Measurements from ENCODE around the gene PRICKLE2. TPM values are rescaled to one million over a fixed set of nuclear protein-coding genes. Genes with fewer than 3 reads are reported as not detected.

The PRICKLE2 gene
- total RNA-seq: 32.0 and 32.1 TPM in 2 replicates

GRCh38 chr3:64224826-64225610 lies at the start of gene PRICKLE2:
TSS of gene PRICKLE2 (minus strand) at chr3:64225466. CDS start at chr3:64198927, 26,539 bp downstream.

Small RNA genes lying within 50 kb of the gene (small RNA-seq; reads per million reads assigned to genes)
- gene RF00012: not detected

Other genes with a start within 250 kb of the PRICKLE2 start
- 75.7 and 85.0 TPM in 2 replicates for gene PSMD6, start 202.0 kb downstream of the PRICKLE2 start, total RNA-seq